Stimulated activated CD4-positive, alpha-beta T cell treated with anti-CD3 and anti-CD28 coated beads, Interleukin-12 subunit alpha, Interleukin-12 subunit beta, amount 100 ng/mL, for 48 hours (primary cell): ENCODE data around the gene RUNX1.

Experiments used
- DNase-seq, 3 donors: peaks; one replicate each; pipeline ENCODE4 v3.0.0-alpha.2; 2020; ENCODE audit warnings: low read depth in 2 of 3, low spot score in 1 of 3

The RUNX1 gene

DNA sequence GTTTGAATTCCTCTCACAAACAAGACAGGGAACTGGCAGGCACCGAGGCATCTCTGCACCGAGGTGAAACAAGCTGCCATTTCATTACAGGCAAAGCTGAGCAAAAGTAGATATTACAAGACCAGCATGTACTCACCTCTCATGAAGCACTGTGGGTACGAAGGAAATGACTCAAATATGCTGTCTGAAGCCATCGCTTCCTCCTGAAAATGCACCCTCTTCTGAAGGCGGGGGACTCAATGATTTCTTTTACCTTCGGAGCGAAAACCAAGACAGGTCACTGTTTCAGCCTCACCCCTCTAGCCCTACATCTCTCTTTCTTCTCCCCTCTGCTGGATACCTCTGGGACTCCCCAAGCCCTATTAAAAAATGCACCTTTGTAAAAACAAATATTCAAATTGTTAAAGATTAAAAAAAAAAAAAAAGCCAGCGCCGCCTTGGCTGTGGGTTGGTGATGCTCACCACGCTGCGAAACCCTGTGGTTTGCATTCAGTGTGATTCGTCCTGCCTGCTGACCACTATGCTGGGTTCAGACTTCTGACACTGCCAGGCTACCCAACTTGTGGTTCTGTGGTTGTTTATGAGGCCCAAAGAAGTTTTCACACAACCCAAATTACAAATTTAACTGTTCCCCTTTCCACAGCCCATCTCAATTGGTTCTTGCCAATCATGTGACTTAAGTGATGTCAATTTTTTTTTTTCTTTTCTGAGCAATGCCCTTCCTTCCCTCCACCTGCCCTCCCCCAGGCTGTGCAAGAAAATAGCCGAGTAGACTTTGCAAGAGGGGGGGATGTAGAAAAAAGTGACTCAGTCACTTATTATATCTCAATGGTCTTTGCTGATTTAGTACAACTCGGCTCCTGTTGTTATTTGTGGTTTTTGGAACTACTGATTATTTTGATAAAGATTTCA lies at the start of gene RUNX1:
Gene RUNX1, minus strand, starts transcription at position 597 of the 912 bp plus-strand sequence.
- DNase-seq: peak; percentile 73 to 82 (median 75)

DNA sequence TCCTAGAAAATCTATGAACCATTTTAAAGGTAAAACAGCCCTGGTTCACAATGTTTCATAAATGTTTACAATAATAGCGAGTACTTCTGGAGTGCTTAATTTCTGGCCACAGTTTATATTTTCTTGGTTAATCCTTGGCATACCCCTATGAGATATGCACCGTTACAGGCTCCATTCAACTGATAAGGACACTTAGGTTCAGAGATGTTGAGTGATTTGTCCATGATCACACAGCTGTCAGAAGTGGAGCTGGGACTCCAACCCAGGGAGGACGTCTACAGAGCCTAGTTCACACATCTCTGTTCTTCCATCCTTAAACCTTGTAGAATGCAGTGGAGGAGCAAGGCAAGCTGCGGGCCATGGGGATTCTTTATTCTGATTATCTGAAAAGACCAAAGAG lies 48.4 kb upstream of the RUNX1 start:
- DNase-seq: no peak

DNA sequence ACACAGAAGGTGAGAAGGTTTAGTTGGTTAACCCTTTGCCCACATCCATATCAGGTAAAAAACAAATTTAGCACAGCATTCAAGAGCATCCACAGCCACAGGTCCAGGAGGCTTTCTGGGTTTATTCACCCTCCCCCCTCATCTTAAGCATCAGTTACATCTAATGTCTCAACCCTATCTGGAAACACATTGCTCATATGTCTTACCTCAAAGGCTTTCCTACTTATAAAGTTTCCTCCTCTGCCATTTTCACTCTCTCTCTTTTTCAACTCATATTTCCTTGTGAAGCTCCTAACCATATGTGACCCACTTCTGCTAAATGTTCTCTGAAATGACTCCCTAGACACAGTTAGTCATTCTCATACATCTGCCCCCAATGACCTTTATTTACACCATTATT lies 47.9 kb upstream of the RUNX1 start:
- DNase-seq: no peak

DNA sequence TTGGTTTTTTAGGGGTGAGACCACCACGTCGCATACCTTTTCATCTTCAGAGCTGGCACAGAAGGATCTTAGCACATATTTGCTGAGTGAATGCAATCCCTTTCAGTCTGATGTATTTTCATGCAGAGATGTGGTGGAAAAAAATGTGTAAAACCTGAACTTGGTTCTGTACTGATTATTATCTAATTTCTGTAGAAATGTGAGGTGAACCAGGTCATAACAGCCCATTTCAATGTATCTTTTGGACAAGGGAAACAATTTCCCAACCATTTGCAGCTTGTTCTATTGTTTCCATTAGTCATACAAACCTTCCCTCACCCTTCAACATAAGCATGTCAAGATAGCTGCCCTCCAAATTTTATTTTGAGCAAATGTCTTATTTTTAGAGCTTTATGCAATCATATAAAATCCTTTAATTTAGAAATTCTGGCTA lies 46.8 kb upstream of the RUNX1 start:
- no peak for DNase-seq

DNA sequence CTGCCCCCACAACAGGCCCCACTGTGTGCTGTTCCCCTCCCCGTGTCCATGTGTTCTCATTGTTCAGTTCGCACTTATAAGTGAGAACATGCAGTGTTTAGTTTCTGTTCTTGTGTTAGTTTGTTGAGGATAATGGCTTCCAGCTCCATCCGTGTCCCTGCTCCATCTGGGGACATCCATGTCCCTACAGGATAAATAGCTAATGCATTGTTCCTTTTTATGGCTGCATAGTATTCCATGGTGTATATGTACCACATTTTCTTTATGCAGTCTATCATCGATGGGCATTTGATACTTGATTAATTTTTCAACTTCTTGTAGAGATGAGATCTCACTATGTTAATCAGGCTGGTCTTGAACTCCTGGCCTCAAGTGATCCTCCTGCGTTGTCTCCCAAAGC lies 44.4 kb upstream of the RUNX1 start:
- no peak for DNase-seq

DNA sequence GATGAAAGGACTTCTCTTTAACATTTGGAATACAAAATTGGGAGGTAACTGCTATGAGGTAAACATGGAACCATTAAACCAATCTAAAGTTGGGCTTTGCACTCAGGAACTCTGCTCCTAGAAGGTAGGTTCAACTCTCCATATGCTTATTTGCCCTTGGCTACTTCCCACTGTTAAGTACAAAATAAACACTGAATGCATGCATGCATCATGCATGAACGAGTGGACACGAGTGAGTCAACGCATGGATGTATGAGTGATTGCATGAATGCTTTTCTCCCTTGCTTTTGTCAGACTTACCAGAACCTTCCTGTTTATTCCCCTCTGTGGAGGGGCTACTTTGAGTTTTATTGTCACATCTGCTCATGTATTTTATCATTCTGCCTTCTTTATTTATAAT lies 42.4 kb upstream of the RUNX1 start:
- no peak for DNase-seq

DNA sequence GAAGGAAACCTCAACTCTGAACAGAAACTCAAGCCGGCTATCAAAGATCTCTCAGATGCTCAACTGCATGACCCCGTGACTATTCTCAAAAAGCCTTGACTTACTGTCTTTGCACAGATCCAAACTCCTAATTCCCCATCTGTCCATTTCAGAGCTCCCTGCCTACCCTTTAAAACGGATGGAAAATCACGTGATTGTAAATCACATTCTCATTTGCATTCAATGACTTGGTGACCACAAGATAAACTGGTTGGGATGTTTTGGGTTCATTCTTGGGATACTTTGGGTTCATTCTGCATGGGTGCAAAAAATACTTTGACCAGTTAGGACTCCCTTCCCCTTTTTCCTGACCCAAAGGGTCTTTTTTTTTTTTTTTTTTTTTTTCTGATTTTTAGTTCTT lies 41.3 kb upstream of the RUNX1 start:
- no peak for DNase-seq

DNA sequence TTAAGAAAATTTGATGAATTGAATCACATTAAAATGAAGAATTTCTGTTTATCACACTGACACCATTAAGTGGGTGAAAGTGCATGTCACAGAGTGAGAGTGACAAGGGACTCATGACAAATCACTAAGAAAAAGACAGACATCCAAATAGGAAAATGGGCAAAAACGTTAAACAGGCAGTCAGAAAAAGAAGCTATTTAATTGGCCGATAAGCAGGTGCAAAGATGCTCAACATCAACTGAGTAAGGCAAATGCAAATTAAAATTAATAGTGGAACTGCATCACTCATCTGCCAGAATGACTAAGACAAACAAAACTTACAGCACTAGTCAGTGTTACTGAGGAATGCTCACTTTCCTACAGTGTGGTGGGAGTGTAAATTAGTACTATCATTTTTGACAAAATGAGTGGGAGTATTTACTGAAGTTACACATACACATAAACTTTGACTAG lies 39.2 kb upstream of the RUNX1 start:
- DNase-seq: no peak

DNA sequence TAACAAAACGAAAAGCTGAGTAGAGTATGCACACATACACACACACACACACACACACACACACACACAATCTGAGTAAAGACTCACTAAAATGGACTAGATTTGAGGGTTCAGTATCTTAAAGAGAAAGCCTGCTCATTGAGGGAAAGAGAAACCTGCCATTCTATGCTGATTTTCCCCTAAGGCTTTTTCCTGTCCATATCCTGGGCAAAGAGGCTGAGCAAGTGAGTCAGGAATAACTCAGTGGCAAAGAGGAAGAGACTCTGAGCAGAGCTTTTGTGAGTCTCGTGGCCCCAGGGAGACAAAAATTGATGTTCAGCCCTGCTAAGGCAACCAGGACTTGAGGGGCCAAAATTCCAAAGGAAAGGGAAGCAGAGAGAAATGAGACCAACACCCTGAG lies 37.3 kb upstream of the RUNX1 start:
- no peak for DNase-seq

DNA sequence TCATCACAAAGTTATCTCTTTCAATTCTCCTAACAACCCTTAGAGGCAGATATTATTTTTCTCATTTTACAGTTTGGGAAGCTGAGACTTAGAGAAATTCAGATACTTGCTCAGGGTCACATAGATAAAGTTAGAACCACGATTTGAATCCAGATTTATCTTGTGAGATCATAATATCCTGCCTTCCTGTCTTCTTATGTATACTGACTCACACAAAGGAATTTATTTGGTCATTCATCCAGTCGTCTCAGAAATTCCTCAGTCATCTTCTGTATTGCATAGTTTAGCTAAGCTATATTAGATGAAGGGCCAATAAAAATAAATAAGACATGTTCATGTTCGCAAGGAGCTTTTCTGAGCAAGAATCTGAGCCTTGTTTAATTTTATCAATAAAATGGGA lies 35.8 kb upstream of the RUNX1 start:
- no peak for DNase-seq

DNA sequence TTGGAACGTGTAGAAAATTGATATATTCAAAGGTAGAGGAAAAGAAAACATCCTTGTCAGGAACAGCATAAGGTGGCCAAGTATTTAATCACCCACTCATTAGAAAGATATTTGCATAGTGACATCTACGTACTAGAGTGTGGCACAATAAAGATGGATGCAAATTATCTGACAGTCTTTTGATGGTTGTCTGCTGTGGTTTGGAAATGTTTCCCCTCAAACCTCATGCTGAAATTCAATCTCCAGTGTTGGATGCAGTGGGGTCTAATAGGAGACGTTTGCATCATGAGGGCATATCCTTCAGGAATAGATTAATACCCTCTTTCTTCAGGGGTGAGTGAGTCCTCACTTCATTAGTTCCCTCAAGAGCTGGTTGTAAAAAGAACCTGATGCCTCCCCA lies 34.1 kb upstream of the RUNX1 start:
- DNase-seq: no peak

DNA sequence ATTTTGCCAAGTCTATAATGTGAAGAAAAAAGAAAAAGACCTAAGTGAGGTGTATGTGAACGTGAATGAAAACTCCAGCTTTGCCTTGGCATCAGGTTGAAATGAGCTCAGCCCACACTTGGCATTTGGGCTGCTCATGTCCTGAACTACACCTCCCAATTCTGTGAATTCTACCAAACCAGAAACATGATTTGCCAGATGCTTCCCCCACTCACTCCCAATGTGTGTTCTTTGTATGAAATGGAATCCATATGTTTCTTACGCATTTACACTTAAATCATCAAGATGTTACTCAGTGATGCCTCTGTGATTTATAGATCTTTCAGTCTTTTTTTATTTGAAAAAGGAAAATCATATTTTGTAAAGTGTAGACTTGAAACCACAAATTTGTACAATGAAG lies 32.8 kb upstream of the RUNX1 start:
- DNase-seq: no peak

DNA sequence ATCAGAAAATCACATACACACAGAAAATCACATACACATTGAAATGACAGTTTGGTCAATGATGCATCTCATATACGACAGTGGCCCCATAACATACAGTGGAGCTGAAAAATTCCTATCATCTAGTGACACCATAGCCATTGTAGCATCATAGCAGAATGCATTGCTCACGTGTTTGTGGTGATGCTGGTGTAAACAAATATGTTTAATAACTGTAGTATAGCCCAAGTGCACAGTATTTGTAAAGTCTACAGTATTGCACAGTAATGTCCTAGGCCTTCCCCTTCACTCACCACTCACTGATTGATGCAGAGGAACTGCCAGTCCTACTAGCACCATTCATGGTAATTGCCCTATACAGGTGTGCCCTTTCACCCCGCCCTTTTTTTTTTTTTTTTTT lies 30.1 kb upstream of the RUNX1 start:
- DNase-seq: no peak

DNA sequence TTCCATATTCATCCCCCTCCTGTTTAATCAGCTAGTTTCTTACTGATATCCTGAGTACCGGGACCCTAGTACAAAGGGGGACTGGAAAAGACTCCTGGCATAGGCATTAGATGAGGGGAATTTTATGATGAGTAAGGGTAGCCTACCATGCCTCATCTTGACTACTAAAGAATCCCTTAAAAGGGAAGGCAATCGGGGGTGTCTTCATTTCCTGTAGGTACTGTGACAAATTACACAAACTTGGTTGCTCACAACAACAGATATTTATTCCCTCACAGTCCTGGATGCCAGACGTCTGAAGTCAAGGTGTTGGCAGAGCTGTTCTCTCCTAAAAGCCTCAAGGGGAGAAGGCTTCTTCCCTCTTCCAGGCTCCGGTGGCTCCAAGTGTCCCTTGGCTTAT lies 28.9 kb upstream of the RUNX1 start:
- DNase-seq: no peak

DNA sequence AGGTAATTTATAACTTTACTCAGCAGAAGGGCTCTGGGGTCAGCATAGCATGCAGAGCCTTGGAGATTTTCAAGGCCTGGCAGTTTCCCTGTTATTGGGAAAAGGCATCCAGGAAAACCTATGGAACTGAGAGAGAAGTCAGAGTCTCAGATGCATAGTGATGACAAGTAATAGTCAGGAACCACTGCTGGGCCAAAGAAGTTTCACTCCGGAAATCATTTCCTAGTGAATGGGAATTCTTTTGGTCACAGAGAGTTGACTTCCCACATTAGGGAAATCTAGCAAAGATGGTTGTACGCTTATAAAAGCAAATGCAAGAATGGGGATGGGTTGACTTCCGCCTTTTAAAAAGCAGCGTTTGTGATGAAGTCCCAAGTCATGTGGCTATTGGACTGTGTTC lies 28.4 kb upstream of the RUNX1 start:
- no peak for DNase-seq

DNA sequence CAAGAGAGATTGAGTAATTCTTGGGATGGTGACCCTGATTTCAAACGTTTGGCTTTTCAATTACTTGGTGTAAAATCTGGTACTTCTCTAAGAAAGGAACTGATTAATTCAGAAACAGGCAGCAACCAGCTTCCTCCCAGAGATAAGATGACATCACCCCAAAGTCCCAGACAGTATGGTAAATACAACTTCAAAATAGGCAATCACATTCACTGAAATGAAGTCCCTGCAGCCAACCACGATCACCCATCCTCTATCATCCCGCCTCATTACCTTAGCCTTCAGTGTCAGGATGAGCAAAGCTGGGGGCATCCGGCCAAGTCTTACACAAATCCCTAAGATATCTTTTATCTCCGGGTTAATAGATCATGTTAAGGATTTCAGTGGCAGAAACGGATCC lies 26.4 kb upstream of the RUNX1 start:
- DNase-seq: no peak

DNA sequence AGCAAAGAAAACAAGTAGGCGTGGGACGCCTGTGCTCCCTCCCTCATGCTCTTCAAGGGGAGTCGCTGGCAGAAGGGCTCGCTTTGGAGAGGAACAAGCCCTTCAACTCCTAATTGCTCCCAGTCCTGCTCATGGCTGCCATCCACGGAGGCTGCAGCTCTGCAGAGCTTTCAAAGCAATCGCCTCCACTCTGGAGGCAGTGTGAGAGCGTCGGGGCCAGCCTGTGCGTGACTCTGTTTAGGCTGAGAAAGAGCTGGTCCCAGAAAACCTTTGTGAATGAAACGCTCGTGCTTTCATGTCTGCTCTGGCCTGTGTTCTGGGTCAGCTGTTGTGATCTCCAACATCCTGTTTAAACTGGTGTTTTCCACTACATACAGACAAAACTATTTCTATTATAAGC lies 23.9 kb upstream of the RUNX1 start:
- DNase-seq: no peak

DNA sequence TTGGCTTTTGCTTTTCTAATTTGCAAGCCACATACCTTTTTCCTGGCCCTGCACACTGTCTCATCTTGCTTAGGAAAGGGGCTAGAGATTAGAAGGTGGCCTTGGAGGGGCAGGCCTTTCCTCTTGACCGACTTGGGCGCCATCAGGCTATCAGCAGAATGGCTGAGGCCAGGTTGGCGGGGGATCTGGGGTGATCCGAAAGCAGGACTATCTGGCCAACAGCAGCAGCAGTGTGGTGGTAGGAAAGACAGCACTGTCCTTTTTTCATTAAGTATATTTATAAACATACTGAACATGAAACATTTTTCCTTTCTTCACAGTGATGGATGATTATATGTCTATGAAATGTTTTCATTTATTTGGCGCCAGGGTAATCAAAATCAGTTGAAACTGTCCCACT lies 23.5 kb upstream of the RUNX1 start:
- no peak for DNase-seq

DNA sequence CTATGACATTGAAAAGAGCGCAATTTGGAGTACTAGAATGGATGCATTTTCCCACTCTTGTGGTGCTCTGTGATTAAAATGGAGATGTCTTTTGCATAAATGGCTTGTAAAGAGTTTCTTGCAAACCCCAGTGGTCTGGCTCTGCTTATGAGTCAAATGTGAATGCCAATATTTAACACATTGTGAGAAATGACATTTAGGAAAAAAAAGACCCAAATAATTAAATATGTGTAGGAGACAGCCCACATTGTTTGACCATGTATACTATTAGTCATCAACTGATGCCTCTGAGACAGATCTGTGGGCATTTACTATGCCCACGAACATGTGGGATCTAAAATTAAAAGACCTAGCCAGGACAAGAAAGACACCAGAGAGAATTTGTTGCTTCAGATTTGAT lies 22.2 kb upstream of the RUNX1 start:
- DNase-seq: no peak

DNA sequence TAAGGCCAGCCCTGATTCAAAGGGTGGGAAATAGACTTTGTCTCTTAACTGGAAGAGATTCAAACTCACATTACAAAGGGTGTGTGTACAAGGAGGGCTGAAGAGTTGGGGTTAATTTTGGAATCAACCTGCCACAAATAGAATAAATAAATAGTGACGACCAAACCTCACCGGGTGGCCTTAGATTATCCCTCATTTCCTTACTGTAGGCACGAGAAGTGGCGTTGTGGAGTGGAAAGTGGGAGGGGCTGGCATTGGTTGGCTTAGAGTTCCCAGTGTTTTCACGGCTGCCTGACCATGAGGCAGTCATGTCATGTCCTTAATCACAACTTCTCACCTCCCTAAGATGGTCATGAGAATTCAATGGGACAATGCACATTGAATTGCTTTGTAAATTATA lies 21.3 kb upstream of the RUNX1 start:
- no peak for DNase-seq

DNA sequence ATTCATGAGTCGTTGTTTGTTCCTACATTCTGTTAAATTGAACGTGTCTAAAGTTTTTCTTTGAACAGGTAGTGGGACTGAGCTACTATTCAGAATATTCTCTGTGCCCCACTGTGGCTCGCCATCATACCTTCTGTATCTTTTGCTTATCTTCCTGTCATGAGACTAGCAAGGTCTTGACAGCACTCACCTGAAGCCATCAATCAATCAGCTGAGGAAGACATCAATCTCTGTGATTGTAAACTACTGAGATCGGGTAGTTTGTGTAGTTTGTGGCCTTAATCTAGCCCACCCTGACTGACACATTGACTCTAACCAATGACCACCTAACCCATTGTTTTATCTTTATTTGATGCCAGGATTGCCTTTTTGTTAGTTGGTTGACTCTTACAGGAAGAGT lies 17.7 kb upstream of the RUNX1 start:
- no peak for DNase-seq

DNA sequence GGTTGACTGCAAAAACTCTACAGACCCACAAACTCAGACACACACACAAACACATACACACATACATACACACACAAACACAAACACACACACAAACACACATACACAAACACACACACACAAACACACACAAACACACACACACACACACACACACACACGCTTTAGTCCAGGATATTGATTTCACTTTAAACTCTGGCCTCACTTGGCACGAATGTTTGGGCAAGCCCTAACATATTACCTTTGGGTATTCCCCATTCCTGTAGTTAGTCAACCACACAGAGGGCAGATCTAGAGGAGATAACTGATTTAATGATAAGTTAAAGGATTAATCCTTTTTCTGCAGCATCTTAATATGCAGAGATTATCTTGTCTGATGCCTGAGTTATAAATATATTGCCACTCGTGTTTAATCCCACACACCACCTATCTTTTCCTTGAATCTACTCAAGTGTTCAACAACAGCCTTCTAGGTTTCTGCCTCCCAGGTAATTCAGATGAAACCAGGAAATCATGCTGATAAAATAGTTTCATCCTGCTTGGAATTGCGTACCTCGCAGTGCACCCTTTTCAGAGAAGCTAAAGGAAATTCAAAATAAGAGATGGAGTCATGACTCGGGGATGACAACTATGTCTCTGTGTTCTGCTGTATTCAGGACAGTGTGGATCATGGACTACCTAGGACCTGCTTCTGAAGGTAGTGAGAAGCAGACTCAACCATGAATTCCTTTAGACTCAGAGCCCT lies 14.5 kb upstream of the RUNX1 start:
- no peak for DNase-seq
